HUES64 (cell line): Measurements from ENCODE around the gene IDH3G.
A peak's percentile ranks its signal among the peaks of the same experiment; 100 is the strongest.
"Not testable (repeated sequence)": the region's sequence is repeated elsewhere in the genome, so short reads cannot be mapped to it uniquely, and the experiment has no call there.

Source experiments
- H3K27ac ChIP-seq: 2 replicates; pipeline ENCODE4 v1.7.0; 2013; ENCODE audit warnings: low read depth, low read length, inconsistent platforms
- H3K27me3 ChIP-seq: 2 replicates; pipeline ENCODE4 v1.6.1; 2013; ENCODE audit warnings: mild to moderate bottlenecking, low read length; ENCODE audit not compliant: insufficient read depth
- H3K36me3 ChIP-seq: 2 replicates; pipeline ENCODE4 v1.6.1; 2013; ENCODE audit warnings: mild to moderate bottlenecking, low read length; ENCODE audit not compliant: insufficient read depth
- H3K4me1 ChIP-seq: 2 replicates; pipeline ENCODE4 v1.6.1; 2013; ENCODE audit warnings: mild to moderate bottlenecking, low read length, moderate library complexity; ENCODE audit not compliant: insufficient read depth
- H3K4me3 ChIP-seq: 2 replicates; pipeline ENCODE4 v1.5.1; 2013; ENCODE audit warnings: mild to moderate bottlenecking, low read length, moderate library complexity
- H3K9ac ChIP-seq: 2 replicates; pipeline ENCODE4 v1.6.1; 2013; ENCODE audit warnings: mild to moderate bottlenecking, low read depth, low read length
- H3K9me3 ChIP-seq: 2 replicates; pipeline ENCODE4 v1.6.1; 2013; ENCODE audit warnings: low read depth, low read length; ENCODE audit not compliant: insufficient read depth
- WGBS: fragments of 150-250, 120-280 bp; methylation state at CpG from one replicate; pipeline ENCODE4 v1.1.7; 2013; ENCODE audit warnings: missing lambda C conversion rate; 5-methylcytosine and 5-hydroxymethylcytosine counted together

Gene IDH3G

DNA sequence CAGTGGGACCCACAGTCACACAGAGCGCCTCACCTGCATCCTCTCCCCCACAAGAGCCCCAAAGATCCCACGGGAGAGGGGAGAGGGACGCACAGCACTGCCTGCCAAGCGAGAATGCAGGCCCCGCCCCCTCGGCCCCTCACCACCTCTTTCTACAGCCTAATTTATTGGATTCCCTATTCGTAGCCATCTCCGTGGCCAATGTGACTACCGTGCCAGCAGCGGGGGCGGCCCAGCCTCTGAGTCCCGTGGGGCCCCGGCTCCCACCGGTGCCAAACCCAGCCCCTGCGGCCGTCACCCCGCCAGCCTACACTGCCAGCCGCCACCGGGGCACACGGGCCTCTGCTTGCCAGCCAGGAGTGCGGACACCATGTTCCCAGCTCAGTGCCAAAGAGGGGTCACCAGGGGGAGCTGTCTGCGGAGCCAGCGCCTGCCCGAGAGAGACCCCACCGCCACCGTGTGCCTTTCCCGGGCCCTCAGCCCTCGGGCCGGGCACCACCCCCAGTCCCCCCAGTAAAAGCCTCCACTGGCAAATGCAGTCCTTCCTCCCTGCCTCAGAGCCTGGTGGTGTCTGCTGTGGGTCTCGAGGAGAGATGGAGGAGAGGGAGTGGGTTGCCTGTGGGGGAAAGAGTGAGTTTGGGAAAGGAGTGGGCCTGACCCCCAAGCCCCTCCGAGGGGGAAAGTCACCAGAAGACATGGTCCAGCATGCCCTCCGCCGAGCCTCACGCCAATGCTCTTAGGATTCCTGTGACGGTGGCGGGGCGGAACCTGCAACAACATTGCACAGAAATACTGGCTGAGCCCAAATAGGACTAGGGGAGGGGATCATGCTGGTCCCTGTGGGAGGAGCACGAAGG lies 49.7 kb downstream of the IDH3G start:
- no peaks in the 10 kb centered on the region for H3K4me1 ChIP-seq
- WGBS: 26% methylated on average over 35 of the region's 38 CpGs
- no peaks in the 10 kb centered on the region for H3K9me3 ChIP-seq
- no peak overlapping the region for H3K9ac ChIP-seq
- H3K27me3 ChIP-seq: no peaks in the 10 kb centered on the region
- no peaks in the 10 kb centered on the region for H3K36me3 ChIP-seq
- peak overlapping the region; percentile 50 for H3K4me3 ChIP-seq
- no peak overlapping the region for H3K27ac ChIP-seq

DNA sequence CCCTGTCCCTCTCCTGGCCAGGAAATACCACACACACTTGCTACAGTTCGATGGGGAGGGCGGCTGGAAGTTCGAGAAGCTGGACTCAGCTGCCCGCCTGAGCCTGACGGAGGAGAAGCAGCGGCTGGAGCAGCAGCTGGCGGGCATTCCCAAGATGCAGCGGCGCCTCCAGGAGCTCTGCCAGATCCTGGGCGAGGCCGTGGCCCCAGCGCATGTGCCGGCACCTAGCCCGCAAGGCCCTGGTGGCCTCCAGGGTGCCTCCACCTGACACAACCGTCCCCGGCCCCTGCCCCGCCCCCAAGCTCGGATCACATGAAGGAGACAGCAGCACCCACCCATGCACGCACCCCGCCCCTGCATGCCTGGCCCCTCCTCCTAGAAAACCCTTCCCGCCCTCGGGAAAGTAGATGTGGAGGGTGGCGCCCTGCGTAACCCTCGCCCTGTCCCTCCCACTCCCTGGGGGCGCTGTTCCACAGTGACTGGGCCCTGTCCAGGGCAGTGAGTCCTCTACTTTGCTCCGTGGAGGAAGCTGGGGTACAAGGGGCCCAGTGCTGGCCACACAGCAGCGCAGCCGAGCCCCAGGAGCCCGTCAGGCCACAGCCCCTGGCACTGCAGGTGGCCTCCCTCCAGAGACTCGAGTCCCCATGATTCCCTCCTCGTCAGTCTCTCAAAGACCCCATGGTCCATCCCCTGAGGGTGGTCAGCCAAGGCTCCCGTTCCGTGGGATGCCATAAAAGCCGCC lies 50.5 kb downstream of the IDH3G start:
- H3K9ac ChIP-seq, H3K9me3 ChIP-seq, H3K4me1 ChIP-seq, H3K27ac ChIP-seq, H3K36me3 ChIP-seq, H3K27me3 ChIP-seq: not testable (repeated sequence)
- 19% methylated on average over 31 of the region's 35 CpGs for WGBS
- peak overlapping the region; percentile 50 for H3K4me3 ChIP-seq

DNA sequence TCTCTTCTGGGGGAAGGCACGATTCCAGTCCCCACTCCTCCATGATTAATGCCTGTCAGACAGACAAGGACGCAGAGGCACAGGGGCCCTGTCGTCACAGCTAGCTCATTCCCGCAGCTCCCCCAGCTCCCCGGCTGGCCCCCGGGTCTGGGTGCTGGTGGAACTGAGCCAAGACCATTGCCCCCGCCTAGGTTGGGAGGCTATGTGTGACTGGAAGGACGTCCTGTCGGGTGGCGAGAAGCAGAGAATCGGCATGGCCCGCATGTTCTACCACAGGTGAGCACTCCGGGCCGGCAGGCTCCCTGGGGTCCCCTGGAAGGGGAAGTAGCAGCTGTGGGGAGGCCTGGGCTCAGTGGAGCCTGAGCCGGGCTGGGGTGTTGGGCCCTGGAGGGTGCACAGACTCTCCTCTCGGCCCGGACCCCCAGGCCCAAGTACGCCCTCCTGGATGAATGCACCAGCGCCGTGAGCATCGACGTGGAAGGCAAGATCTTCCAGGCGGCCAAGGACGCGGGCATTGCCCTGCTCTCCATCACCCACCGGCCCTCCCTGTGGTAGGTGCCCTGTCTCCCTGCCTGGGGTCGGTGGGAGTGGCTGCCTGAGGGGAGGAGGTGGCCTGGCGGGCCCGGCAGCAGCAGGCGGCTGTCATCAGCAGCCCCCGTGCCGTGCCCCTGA lies 51.2 kb downstream of the IDH3G start:
- H3K36me3 ChIP-seq, H3K4me3 ChIP-seq, H3K9me3 ChIP-seq, H3K4me1 ChIP-seq, H3K27me3 ChIP-seq, H3K27ac ChIP-seq, H3K9ac ChIP-seq: not testable (repeated sequence)
- WGBS: 90% methylated on average over 25 of the region's 32 CpGs

DNA sequence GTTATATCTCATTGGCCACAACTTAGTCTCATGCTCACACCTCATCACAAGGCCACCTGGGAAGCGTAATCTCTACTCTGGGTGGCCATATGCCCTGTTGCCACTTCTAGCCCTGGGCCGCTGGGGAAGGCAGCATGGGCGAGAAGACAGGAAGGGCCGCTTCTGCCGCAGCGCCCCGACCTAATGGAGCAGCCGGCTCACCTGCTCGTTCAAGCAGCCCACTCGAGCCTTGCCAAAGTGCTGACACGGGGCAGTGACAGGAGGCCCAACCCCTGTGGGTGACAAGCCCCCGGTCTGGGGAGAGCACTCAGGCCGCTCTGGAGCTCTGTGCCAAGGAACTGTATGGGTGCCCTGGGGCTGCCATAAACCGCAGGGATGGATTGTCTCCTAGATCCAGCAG lies 52.1 kb downstream of the IDH3G start:
- not testable (repeated sequence) for H3K27ac ChIP-seq, H3K36me3 ChIP-seq, H3K9ac ChIP-seq, H3K27me3 ChIP-seq, H3K9me3 ChIP-seq, H3K4me3 ChIP-seq, H3K4me1 ChIP-seq
- 97% methylated on average over 14 of the region's 14 CpGs for WGBS

DNA sequence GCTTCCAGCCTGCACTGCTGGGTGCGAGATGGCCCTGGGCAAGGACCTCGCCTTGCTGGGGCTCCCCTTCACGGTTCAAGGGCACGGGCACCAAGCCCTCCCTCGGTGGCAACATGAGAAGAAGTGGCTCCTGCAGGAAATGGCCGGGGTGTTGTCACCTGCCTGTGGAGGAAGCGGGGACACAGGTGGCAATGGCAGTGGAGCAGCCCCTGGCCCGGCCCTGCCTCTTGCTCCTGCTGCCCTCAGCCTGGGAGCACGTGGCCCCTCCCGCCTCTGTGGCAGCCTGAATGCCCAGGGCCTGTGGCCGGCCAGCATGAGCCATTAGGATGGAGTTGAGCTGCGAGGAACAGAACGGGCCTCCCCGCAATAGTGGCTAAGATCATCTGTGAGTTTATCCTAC lies 52.7 kb downstream of the IDH3G start:
- Histone ChIP-seq H3K9ac (no peak overlapping the region), H3K4me1 (no peaks in the 10 kb centered on the region), H3K27me3 (no peaks in the 10 kb centered on the region), H3K9me3 (no peaks in the 10 kb centered on the region), H3K4me3 (no peak overlapping the region), H3K36me3 (no peaks in the 10 kb centered on the region), H3K27ac (no peak overlapping the region)
- 92% methylated on average over 14 of the region's 14 CpGs for WGBS

DNA sequence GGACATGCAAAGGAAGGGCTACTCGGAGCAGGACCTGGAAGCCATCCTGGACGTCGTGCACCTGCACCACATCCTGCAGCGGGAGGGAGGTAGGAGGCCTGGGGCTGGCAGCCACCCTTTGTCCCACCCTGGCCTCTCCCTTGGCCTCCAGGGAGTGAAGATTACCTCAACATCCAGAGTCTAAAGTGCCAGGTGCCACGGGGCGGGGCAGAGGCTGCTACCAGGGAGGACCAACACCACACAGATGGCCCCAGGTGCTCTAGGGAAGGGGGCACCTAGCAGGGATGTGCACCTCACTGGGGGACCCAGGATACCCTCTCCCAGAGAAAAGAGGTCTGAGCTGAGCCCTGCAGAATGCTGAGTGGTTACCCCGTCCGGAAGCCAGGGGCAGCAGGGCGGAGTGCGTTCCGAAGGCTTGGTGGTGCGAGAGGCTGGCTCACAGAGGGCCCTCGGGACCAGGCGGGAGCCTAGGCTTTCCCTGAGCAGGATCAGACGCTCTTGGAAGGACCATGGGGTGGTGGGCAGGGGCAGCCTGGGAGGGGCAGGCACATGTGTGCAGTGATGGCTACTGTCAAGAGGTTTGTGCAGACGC lies 53.4 kb downstream of the IDH3G start:
- Histone ChIP-seq H3K36me3 (no peaks in the 10 kb centered on the region), H3K4me1 (no peaks in the 10 kb centered on the region), H3K9me3 (no peaks in the 10 kb centered on the region), H3K9ac (no peak overlapping the region), H3K4me3 (no peak overlapping the region), H3K27ac (no peak overlapping the region), H3K27me3 (no peaks in the 10 kb centered on the region)
- WGBS: 92% methylated on average over 16 of the region's 16 CpGs

DNA sequence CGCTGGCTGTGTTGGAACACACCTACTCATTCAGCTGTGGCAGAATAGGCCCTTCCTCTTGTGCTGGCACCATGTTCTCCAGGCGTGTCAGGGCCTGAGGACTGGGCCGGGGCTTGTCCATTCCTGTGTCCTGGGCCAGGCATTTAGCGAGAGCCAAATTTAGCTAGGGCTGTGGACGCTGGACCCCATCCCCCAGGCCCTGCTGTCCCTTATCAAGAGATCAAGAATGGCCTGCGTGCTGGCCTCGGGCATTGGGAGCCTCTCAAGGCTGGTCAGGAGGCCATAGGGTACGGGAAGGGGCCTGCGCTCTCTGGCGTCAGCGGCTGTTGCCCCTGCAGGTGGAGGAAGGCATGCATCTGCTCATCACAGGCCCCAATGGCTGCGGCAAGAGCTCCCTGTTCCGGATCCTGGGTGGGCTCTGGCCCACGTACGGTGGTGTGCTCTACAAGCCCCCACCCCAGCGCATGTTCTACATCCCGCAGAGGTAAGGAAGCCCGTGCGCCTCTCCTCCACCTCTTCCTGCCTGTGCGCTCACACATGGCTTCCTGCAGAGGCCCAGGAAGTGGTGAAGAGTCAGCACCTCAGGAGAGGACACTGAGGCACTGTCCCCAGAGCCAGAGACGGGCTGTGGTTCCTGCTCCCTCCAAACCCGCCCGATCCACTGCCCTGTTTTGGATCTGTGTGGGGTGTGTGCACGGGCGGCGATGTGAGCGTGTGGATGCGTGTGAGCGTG lies 54.3 kb downstream of the IDH3G start:
- Histone ChIP-seq H3K9ac (no peak overlapping the region), H3K27ac (no peak overlapping the region), H3K27me3 (no peaks in the 10 kb centered on the region), H3K4me3 (no peak overlapping the region), H3K4me1 (no peaks in the 10 kb centered on the region), H3K9me3 (no peaks in the 10 kb centered on the region), H3K36me3 (no peaks in the 10 kb centered on the region)
- 94% methylated on average over 29 of the region's 29 CpGs for WGBS

DNA sequence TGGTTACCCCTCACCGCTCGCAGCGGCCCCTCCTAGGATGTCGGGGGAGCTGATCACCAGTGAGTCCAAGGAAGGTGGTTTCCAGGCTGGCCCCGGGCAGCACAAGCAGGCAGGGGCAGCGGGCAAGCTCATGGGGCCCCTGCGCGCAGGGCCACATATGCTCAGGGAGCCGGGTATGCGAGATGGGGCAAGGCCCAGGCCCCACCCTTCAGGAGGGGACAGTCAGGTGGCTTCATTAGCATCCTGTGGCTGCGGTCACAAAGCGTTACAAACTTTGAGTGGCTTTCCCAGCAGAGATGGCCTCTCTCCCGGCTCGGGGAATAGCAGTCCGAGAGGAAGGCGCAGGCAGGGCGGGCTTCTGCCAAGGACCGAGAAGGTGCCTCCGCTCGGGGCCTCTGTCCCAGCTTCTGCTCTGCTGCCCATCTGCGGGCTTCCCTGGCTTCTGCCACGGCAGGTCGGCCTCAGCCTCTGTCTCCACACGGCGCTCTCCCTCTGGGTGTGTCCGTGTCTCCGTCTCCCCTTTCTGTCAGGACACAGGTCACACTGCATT lies 56.0 kb downstream of the IDH3G start:
- Histone ChIP-seq H3K27ac (no peak overlapping the region), H3K36me3 (no peaks in the 10 kb centered on the region), H3K9ac (no peak overlapping the region), H3K9me3 (no peaks in the 10 kb centered on the region), H3K4me1 (no peaks in the 10 kb centered on the region), H3K27me3 (no peaks in the 10 kb centered on the region), H3K4me3 (no peak overlapping the region)
- WGBS: 89% methylated on average over 27 of the region's 27 CpGs

DNA sequence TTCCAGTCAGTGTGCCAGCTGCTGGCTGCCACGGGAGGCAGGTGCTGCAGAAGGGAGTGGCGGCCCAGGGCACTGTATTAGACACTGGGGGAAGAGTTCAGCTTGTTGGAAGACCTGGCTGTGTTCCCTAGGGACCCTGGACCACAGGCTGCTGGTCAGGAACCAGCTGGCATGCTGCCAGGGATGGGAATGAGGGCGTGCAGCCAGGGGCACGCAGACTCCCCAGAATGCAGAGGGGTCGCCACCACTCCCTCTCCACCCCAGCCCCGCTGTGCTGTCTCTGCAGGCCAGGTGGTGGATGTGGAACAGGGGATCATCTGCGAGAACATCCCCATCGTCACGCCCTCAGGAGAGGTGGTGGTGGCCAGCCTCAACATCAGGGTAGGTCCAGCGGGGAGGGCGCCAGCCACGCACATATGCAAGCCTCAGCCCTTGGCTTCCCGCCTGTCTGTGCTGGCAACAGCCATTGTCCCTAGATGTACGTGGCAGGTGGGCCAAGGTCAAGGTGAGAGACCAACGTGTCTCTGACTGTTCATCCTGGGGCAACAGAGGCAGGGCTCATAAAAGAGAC lies 57.2 kb downstream of the IDH3G start:
- WGBS: 93% methylated on average over 13 of the region's 15 CpGs
- Histone ChIP-seq H3K4me3 (no peak overlapping the region), H3K27me3 (no peaks in the 10 kb centered on the region), H3K9me3 (no peaks in the 10 kb centered on the region), H3K36me3 (no peaks in the 10 kb centered on the region), H3K4me1 (no peaks in the 10 kb centered on the region), H3K9ac (no peak overlapping the region), H3K27ac (no peak overlapping the region)

DNA sequence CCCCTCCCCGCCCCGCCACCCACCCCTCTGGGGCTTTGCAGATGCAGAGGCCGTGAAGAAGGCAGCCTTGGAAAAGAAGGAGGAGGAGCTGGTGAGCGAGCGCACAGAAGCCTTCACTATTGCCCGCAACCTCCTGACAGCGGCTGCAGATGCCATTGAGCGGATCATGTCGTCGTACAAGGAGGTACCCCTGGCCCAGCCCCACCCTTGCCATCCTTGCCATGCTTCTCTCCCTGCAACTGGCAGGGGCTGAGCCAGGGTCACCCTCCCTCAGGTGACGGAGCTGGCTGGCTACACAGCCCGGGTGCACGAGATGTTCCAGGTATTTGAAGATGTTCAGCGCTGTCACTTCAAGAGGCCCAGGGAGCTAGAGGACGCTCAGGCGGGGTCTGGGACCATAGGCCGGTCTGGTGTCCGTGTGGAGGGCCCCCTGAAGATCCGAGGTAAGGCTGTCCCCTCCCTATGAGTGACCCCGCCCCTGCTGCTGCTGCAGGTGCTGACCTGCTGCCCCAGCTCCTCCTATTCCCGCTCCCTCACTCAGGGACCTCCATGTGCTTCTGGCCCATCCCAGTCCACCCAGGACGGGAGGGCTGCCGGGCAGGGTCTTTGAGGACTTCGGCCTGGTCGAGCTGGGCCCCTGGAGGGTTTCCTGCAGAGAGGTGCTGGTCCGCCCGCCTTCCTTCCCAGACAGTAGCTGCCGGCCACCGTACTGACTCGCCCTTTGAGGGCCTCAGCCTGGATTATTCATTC lies 57.9 kb downstream of the IDH3G start:
- Histone ChIP-seq H3K4me1 (no peaks in the 10 kb centered on the region), H3K9ac (no peak overlapping the region)
- WGBS: 61% methylated on average over 29 of the region's 30 CpGs

More for the DNA sequence above, 57.9 kb downstream of the IDH3G start:
- no peaks in the 10 kb centered on the region for H3K27me3 ChIP-seq
- no peak overlapping the region for H3K27ac ChIP-seq
- H3K4me3 ChIP-seq: no peak overlapping the region
- no peaks in the 10 kb centered on the region; the same call in 1 of the 2 replicates for H3K9me3 ChIP-seq
- H3K36me3 ChIP-seq: no peaks in the 10 kb centered on the region
